Measurements from ENCODE around the gene POLN. TPM values are rescaled to one million over a fixed set of nuclear protein-coding genes. Genes with fewer than 3 reads are reported as not detected.

Gene POLN
- total RNA-seq, 1 experiment from 2014 or later = not detected

- no peak overlapping the region for H3K4me3 ChIP-seq
- no peak for DNase-seq
Measured at GRCh38 chr4:2082118-2082517, 159.8 kb downstream of the POLN start.

GRCh38 chr4:2081540-2081939 is 160.4 kb downstream of the POLN start:
- no peaks in the 10 kb centered on the region for H3K36me3 ChIP-seq
- no peak for DNase-seq
- no peak overlapping the region for H3K4me3 ChIP-seq
- no peaks in the 10 kb centered on the region for H3K27me3 ChIP-seq
- H3K9me3 ChIP-seq = no peaks in the 10 kb centered on the region

More at GRCh38 chr4:2082118-2082517, 159.8 kb downstream of the POLN start:
- Histone ChIP-seq H3K27me3 (no peaks in the 10 kb centered on the region), H3K36me3 (no peaks in the 10 kb centered on the region), H3K9me3 (no peaks in the 10 kb centered on the region)

GRCh38 chr4:2080429-2081300 is 161.3 kb downstream of the POLN start:
- no peaks in the 10 kb centered on the region for H3K27me3 ChIP-seq
- no peaks in the 10 kb centered on the region for H3K9me3 ChIP-seq
- no peak overlapping the region for H3K4me3 ChIP-seq
- no peaks in the 10 kb centered on the region for H3K36me3 ChIP-seq
- DNase-seq = no peak

DNA sequence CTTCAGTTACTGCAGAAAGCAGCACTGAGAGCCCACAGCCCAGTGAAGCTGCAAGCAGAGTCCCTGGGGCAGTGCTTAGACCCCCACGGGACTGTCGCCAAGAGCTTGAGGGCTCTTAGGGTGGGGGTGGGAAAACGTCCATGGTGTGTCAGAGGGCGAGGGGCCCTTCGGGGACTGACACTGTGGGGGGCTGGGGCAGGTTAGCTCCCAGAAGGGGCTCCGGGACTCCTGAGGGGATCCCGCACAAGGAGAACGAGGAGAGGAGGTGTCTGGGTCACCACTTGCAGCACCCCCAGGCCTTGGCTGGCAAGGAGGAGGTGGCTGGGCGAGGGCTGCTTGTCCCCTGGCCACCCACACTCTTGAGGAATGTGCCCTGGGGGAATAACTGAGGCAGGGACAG is 162.0 kb downstream of the POLN start:
- Histone ChIP-seq H3K9me3 (no peaks in the 10 kb centered on the region), H3K36me3 (no peaks in the 10 kb centered on the region), H3K27me3 (no peaks in the 10 kb centered on the region), H3K4me3 (no peak overlapping the region)
- no peak for DNase-seq

- no peaks in the 10 kb centered on the region for H3K27me3 ChIP-seq
- no peak overlapping the region for H3K4me3 ChIP-seq
- DNase-seq = no peak
- H3K36me3 ChIP-seq = no peaks in the 10 kb centered on the region
- no peaks in the 10 kb centered on the region for H3K9me3 ChIP-seq
Measured at GRCh38 chr4:2079006-2079405, 162.9 kb downstream of the POLN start.

DNA sequence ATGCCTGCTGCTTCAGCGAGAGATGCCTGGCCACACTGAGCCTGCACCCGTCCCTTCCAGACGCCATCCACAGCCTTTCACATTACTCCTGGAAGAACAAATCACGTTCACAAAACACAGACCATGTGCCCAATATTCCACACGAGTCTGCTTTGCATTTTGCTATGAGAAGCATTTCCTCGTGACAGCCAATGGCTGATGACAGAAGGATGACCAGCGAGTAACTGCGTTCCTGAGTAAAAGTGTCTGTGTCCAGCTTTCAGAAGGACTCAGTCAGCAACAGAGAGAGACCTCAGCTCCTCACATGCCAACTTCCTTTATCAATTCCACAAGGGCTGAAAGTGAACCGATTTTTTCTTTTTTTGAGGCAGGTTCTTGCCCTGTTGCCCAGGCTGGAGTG is 163.3 kb downstream of the POLN start:
- H3K9me3 ChIP-seq = no peaks in the 10 kb centered on the region
- no peak overlapping the region for H3K4me3 ChIP-seq
- no peaks in the 10 kb centered on the region for H3K27me3 ChIP-seq
- no peak for DNase-seq
- no peaks in the 10 kb centered on the region for H3K36me3 ChIP-seq

- no peaks in the 10 kb centered on the region for H3K27me3 ChIP-seq
- H3K4me3 ChIP-seq = no peak overlapping the region
- H3K36me3 ChIP-seq = no peaks in the 10 kb centered on the region
- H3K9me3 ChIP-seq = no peaks in the 10 kb centered on the region
- DNase-seq = no peak
Measured at GRCh38 chr4:2077537-2078460, 164.1 kb downstream of the POLN start.

DNA sequence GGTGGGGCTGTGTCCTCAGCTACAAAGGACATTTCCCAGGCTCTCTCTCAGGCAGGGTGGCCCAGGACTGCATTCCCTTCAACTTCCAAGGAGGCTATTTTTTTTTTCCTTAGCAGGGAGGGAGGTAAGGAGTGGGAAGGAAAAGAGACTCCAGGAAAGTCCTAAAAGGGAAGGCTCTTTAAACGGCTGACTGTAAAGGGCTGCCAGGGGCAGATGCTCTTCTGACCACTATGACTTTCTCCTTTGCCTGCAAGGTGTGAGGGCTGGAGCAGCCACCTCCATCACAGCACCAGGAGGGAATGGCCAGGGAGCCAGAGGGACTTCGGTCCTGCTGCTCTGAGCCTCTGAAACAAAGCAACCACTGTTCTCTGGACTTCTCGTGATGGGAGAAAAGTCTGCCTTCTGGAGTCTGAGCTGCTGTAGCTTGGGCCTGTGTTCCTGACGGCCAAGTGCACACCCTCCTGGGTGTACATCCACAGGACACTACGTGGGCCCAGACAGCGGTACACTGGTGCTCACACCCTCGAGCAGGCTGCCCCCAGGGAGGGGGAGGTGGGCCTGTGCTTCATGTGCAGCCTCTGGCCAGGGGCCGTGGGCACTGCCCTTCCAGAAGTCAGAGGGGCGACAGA is 164.9 kb downstream of the POLN start:
- no peak for DNase-seq
- Histone ChIP-seq H3K36me3 (no peaks in the 10 kb centered on the region), H3K27me3 (no peaks in the 10 kb centered on the region), H3K4me3 (no peak overlapping the region), H3K9me3 (no peaks in the 10 kb centered on the region)

- H3K9me3 ChIP-seq = no peaks in the 10 kb centered on the region
- no peaks in the 10 kb centered on the region for H3K36me3 ChIP-seq
- H3K4me3 ChIP-seq = no peak overlapping the region
- H3K27me3 ChIP-seq = no peaks in the 10 kb centered on the region
- no peak for DNase-seq
Measured at GRCh38 chr4:2075987-2076907, 165.7 kb downstream of the POLN start.

DNA sequence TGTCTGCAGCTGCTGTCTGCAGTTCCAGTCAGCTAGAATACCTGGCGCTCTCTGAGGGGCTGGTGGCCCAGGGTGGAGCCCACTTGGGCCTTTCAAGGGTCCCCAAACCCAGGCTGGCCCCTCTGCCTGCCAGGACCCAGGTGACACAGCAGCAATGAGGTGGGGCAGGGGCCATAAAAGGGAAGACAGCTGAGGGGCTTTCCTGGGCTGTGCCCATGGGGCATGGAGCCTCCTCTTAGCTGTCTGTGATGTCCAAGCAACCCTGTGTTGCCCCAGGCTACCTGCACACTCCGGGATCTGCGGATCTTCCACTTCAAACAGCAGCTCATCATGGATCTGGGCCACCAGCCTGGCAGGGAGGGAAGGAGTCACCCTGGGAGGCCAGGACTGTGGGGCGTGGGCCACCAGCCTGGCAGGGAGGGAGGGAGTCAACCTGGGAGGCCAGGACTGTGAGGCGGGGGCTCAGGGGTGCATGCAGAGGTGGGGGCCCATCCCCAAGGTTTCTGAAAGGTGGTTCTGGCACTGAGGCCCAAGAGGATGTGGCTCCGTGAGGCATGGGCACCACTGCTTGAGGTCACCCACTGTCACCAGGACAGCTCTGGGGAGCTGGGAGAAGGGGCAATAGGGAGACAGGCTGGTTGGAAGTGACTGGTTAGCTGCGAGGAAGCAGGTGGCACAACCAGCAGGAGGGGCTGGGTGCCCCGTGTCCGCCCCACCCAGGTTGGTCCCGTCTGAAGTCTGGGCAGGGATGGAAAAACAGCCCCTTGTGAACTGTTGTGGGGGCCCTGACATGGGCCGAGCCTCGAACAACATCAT is 166.5 kb downstream of the POLN start:
- H3K9me3 ChIP-seq = no peaks in the 10 kb centered on the region
- H3K36me3 ChIP-seq = no peaks in the 10 kb centered on the region
- H3K4me3 ChIP-seq = no peak overlapping the region
- DNase-seq = no peak
- no peaks in the 10 kb centered on the region for H3K27me3 ChIP-seq

DNA sequence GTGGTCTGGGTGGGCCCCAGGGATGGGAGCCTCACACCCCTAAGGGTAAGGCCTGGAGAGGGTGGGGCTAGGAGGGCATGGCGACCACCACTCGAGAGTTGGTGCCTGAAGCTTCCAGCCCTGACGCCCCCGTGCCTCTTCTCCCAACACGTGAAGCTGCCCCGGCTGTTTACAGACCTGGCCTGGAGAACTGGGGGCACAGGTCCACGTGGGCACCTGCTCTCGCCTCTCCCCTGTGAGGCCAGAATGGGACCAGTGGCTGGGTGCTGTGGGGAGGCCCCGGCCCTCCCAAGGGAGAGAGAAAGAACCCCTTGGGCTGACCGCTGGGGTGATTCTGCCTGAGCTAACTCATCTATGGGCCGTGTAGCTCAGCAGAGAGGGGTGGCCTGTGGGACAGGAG is 167.3 kb downstream of the POLN start:
- Histone ChIP-seq H3K36me3 (no peaks in the 10 kb centered on the region), H3K4me3 (no peak overlapping the region), H3K9me3 (no peaks in the 10 kb centered on the region), H3K27me3 (no peaks in the 10 kb centered on the region)
- no peak for DNase-seq

- H3K4me3 ChIP-seq = no peak overlapping the region
- no peaks in the 10 kb centered on the region for H3K27me3 ChIP-seq
- no peak for DNase-seq
- H3K9me3 ChIP-seq = no peaks in the 10 kb centered on the region
- no peaks in the 10 kb centered on the region for H3K36me3 ChIP-seq
Measured at GRCh38 chr4:2073808-2074481, 168.0 kb downstream of the POLN start.

GRCh38 chr4:2072971-2073807 is 168.7 kb downstream of the POLN start:
- H3K9me3 ChIP-seq = no peaks in the 10 kb centered on the region
- H3K27me3 ChIP-seq = no peaks in the 10 kb centered on the region
- H3K4me3 ChIP-seq = no peak overlapping the region
- no peaks in the 10 kb centered on the region for H3K36me3 ChIP-seq
- no peak for DNase-seq
